Glomerular visceral epithelial cell (primary cell): ENCODE data around the gene LRRK1.

ENCODE experiments used
- DNase-seq: peaks from one replicate; pipeline ENCODE4 v3.0.0-alpha.2; 2016; ENCODE audit errors: extremely low spot score

The LRRK1 gene

GRCh38 chr15:101024706-101025500 lies 105.7 kb downstream of the LRRK1 start:
- no peak for DNase-seq

- DNase-seq = no peak
Observed at GRCh38 chr15:101025501-101025885, 106.3 kb downstream of the LRRK1 start.

DNA sequence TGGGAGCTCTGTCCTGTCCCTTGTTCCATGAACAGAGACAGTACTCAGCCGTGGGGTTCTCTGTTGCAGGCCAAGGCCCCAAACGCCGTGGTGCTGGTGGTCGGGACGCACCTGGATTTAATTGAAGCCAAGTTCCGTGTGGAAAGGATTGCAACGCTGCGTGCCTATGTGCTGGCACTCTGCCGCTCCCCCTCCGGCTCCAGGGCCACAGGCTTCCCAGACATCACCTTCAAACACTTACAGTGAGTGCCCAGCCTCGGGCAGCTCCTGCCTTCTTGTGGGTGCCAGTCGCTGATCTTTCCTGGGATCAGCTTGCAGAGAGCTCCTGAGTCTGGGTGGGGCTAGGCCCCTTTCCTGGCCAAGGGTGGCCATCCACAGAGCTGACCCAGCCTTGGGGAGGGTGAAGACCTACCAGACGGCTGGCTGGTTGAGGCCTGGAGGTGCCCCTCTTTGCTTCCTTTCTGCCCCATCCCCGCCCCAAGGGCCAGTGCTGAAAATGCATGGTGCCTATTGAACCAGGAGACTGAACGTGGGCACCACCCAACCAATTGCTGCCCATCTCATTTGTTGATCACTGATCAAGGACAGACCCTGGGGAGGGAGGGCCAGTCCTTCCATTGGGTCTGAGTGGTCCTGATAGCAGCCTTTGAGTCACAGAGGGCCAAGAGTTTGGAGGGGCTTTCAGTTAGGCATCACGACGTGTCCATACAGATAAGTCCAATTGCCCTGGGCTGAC lies 106.9 kb downstream of the LRRK1 start:
- no peak for DNase-seq

DNA sequence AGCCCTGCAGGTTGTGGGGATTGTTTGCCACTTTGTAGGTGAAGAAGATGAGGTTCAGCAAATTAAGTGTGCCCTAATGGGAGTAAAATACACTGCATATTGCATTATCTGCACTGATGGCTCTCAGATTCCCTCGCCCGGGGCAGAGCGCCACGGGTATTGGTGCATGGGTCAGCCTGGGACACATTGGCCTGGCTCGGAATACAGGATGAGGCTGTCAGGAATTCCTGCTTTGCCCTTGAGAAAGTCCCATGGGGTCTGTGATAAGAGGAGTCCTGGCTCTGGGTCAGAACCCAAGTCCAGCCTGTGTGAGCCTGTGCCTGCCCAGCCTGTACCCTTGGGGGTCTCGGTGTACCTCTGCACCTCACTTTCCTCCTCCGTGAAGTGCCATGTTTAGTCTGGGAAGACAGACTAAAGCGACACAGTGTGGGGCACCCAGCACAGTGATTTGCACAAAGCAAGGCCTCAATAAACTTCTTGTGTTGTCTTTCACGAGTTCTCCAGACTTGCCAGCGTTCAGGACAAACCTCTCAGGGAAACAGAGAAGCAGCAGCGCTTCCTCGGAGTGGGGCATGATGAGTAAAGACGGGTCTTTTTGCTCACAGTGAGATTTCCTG lies 107.6 kb downstream of the LRRK1 start:
- DNase-seq = no peak

DNA sequence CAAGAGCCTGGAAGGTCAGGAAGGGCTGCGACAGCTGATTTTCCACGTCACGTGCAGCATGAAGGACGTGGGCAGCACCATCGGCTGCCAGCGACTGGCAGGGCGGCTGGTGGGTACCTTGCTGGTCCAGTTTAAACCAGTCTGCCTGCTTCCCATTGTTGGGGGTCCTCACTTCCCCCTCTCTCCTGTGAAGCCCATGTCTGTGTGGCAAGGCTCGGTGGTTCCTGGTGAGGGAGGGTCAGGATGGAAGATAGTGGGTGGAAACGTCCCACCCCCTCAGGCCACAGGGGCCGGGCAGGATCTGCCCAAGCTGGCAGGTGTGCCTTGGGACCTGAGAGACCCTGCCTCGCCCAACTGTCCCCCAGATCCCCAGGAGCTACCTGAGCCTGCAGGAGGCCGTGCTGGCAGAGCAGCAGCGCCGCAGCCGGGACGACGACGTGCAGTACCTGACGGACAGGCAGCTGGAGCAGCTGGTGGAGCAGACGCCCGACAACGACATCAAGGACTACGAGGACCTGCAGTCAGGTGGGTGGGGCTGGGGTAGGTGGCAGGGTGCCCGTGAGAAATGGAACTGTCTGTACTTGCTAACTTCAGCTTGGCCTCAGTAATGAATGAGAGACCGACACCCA lies 108.2 kb downstream of the LRRK1 start:
- no peak for DNase-seq

GRCh38 chr15:101027920-101028319 lies 108.8 kb downstream of the LRRK1 start:
- no peak for DNase-seq

- no peak for DNase-seq
Observed at GRCh38 chr15:101028321-101028720, 109.2 kb downstream of the LRRK1 start.

DNA sequence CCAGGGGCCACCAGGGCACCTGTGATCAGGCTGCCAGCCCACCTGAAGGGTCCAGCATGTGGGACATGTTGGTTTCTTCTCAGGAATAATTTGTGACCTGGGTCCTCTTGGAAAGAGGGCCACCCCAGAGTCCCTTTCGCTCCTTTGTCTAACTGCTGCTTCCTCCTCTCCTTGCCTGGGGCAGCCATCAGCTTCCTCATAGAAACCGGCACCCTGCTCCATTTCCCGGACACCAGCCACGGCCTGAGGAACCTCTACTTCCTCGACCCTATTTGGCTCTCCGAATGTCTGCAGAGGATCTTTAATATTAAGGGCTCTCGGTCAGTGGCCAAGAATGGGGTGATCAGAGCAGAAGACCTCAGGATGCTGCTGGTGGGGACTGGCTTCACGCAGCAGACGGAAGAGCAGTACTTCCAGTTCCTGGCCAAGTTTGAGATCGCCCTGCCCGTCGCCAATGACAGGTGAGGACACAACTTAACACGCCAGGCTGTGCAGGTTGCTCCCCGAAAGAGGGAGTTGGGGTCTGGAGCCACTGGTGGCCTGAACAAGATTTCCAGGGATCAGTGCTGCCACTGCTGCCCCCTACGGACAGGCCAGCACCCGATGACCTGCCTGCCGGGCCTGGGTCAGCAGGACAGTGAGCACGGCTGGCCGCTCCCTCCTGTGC lies 109.7 kb downstream of the LRRK1 start:
- DNase-seq = no peak

DNA sequence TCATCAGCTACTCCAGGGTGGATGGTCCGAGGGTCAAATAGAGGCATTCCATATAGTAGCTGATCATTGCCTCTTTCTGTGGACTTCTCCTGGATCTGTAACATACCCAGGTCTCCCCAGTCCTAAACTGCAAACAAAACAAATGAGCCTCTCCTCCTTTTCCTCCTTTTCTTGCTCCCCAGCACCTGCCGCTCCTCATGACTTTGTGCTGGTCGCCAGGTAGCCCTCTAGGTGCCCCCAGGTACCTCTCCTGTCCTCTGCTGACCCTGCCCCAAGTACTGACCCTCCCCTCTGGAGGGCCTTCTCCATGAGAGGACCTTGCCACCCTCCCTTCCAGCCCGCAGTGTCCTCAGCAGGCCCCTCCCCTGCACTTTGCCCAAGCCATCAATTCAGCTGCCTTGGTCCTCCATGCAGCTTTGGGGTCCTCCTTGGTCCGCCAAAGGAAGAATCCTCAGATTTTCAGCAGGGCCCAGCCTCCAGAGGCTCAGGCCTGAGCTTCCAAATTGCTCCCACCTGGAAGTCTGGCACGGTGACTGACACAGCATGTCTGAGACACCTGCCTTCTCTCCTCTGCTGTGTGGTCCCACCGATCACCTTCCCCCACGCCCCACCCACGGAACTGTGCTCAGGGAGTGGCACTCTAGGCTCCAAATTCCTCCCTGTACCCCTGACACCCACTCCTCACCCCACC lies 111.0 kb downstream of the LRRK1 start:
- DNase-seq = no peak

- no peak for DNase-seq
Observed at GRCh38 chr15:101031213-101031612, 112.1 kb downstream of the LRRK1 start.

GRCh38 chr15:101033801-101034200 lies 114.6 kb downstream of the LRRK1 start:
- no peak for DNase-seq

DNA sequence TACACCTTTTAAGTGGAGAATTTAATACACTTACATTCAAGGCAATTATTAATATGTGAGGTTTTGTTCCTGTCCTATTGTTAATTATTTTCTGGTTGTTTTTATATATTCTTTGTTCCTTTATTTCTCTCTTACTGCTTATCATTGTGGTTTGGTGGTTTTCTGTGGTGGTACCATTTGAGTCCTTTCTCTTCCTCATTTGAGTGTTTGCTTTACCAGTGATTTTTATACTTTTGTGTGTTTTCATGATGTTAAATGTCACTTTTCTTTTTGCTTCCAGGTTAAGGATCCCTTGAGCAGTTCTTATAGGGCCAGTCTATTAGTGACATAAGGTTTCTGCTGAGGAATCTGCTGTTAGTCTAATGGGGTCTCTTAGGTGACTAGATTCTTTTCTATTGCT lies 116.5 kb downstream of the LRRK1 start:
- no peak for DNase-seq

DNA sequence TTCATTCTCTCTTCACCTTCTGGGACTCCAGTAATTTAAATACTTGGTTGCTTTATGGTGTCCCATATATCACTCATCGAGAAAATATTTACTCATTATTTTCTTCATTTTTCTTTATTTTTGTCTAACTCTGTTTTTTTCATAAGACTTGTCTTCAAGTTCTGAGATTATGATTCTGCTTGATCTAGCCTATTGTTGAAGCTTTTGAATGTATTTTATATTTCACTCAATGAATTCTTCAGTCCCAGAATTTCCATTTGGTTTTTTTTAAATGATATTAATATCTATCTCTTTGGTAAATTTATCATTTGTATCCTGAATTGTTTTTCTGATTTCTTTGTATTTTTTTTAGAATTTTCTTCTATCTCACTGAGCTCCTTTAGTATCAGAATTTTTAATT lies 117.0 kb downstream of the LRRK1 start:
- no peak for DNase-seq

DNA sequence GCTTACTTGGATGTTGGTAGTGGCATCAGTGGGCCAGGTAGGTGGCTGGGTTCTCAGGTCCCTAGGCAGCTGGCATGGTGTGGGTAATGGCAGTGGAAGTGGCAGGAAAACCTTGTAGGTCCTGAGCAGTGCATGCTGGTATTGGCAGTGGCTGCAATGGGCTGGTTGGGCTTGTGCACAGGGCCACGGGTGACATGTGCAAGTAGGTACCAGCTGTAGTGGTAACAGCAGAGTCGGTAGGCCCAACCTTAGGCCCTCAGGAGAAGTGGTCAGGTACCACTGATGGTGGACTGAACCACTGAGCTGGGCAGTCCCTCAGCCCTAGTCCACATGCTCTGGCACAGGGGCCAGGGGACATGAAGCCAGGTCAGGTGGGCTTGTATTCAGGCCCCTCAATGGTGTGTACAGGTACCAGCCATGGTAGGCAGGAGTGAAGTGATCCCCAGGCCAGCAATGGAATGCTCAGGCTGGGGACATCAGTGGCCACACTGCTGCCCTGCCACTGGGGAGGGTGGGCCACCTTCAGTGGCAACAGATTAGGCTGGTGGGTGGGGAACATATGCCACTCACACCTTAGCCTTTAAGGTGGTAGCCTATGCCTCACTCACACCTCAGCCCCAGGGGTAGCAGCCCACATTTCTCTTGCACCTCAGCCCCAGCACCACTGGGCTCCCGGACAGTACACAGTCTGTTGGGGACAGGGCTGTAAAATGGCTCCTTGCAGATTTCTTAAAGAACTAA lies 118.1 kb downstream of the LRRK1 start:
- DNase-seq = no peak

DNA sequence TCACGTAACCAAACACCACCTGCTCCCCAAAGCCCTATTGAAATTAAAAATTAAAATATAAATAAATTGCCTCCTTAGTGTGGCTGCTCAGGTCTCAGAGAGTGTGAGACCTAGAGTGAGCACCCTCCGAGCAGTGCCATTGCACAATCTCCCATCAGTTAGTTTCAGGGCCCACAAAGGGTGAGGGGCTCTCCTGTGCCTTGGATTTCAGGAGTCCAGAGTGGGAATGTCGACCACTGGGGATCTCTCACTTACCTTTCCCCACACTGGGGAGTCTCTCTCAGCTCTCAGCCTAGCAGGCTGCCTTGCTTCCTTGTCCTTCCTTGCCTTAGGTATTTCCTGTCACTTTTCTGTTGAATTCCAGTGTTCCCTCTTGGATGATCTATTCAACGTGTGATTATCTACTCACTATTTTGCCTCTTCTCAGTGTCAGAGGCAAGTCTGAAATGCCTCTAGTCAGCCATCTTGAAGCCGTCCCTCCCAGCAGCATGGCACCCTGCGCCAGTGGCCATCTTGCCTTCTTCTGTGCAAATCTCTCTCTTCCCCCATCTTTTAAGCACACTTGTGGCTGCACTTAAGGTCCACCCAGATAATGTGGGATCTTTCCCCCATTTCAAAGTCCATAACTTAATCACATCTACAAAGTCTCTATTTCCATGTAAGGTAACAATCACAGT lies 119.3 kb downstream of the LRRK1 start:
- DNase-seq = no peak

DNA sequence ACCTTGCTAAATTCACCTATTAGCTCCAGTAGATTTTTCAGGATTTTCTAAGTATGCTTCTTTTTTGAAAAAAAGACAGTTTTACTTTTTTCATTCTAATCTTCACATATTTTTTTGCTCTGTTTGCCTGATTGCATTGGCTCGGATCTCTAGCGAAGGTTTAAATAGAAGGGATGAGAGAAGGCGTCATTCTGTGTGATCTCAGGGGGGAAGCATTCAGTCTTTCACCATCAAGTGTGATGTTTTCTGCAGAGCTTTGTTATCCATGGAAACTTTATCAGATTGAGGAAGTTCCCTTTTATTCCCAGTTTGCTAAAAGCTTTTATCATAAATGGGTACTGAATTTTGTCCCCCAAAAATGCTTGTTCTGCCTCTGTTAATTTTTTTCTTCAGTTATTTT lies 120.3 kb downstream of the LRRK1 start:
- DNase-seq = no peak

DNA sequence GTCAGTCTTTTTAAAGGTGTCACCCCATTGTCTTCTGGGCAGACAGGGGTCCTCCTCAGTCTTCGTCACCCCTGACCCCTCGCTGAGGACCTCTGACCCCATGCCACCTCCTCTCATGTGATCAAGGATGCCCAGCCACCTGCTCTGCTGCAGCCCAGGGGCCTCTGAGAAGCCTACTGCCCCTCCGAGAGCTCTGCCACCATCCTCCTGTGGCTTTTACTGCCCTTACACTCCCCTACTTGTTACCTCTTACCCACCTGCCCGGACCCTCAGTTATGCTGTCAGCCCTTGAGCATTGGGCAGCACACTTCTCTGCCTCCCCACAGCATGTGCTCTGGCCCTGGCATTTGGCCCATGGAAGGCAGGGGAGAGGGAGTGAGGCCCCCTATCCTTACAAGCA lies 123.2 kb downstream of the LRRK1 start:
- DNase-seq = no peak

DNA sequence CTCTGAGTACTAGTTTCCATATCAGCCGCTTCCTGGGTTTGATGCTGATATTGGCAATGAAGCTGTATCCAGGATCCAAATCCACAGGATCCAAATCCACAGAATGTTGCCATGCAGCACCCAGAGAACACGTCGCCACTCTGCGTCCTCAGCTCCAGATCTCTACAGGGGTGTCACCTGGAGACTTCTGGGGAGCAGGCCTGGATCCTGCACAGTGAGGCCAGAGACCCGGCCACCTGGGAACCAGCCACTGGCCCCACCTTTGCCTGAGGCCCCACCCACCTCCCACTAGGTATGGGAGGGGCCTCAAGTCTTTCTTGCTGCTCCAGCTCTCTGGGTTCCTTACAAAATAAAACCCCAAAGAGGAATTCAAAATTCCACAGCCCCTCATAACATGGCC lies 123.9 kb downstream of the LRRK1 start:
- no peak for DNase-seq

GRCh38 chr15:101043911-101044624 lies 124.9 kb downstream of the LRRK1 start:
- no peak for DNase-seq
